Activated CD8-positive, alpha-beta memory T cell treated with anti-CD3 and anti-CD28 coated beads for 4 hours (primary cell): Measurements from ENCODE around the gene AMPD2.
"Not testable (repeated sequence)": the region's sequence is repeated elsewhere in the genome, so short reads cannot be mapped to it uniquely, and the experiment has no call there.

Experiments used
- DNase-seq, 2 donors: peaks; one replicate each; pipeline ENCODE4 v3.0.0-alpha.2; 2020; ENCODE audit warnings: low read depth in 2 of 2

The AMPD2 gene

DNA sequence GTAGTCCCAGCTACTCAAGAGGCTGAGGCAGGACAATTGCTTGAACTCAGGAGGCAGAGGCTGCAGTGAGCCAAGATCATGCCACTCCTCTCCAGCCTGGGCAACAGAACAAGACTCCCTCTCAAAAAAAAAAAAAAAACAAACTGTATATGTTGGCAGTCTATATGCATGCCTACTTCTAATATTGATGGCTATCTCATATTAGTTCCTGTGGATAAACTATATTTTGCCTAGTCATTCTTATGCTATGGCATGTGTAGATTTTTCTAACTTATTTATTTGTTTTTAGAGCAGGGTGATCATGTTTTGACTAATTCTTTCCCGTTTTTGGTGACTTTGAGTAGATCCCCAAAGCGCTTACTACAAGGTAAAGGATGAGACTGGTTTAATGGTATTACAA lies 59.0 kb downstream of the AMPD2 start:
- not testable (repeated sequence) for DNase-seq
